Stimulated activated CD4-positive, alpha-beta T cell treated with anti-CD3 and anti-CD28 coated beads, Interleukin-4, amount 100 ng/mL, for 48 hours (primary cell): ENCODE measurements around the gene PSMB5.

Experiments used
- DNase-seq, 2 donors: peaks; one replicate each; pipeline ENCODE4 v3.0.0-alpha.2; 2020; ENCODE audit warnings: low read depth in 2 of 2

The PSMB5 gene

DNA sequence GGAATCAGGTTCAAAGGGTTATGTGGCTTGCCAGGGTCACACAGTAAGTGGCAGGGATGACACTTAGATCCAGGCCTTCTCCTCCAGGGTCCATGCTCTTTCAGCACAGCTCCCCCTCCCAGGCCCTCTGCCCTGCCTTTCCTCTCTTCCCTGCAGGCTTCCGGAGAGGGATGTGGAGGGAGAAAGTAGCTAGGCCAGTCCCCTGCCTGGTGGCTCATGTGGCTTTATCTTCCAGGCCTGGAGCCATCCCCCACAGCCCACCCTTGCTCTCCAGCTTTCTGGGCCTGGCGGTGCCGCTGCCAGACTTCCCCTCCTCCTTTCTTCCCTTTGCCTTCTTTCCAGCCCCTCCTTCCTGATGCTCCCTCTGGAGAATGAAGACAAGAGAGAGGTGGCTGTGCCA, 9.1 kb upstream of the PSMB5 start:
- DNase-seq: no peak

GRCh38 chr14:23043145-23043544, 8.4 kb upstream of the PSMB5 start:
- no peak for DNase-seq

DNA sequence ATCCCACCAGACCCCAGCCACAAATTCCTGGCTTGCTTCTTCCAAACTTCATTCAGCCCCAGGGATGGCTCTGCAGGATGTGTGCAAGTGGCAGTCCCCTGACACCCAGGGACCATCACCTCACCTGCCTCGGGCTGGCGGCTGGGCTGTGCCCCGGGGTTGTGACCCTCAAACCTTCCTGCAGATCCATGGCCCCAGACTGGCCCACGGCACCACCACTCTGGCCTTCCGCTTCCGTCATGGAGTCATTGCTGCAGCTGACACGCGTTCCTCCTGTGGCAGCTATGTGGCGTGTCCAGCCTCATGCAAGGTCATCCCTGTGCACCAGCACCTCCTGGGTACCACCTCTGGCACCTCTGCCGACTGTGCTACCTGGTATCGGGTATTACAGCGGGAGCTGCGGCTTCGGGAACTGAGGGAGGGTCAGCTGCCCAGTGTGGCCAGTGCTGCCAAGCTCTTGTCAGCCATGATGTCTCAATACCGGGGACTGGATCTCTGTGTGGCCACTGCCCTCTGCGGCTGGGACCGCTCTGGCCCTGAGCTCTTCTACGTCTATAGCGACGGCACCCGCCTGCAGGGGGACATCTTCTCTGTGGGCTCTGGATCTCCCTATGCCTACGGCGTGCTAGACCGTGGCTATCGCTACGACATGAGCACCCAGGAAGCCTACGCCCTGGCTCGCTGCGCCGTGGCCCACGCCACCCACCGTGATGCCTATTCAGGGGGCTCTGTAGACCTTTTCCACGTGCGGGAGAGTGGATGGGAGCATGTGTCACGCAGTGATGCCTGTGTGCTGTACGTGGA, 7.7 kb upstream of the PSMB5 start, which contains the start of gene PSMB11:
TSS of gene PSMB11 (plus strand) at position 51 of the 804 bp plus-strand sequence. CDS start at position 65, 14 bp downstream.
- DNase-seq: no peak

- DNase-seq: no peak
These were observed 7.0 kb upstream of the PSMB5 start for GRCh38 chr14:23041729-23042128.

- DNase-seq: no peak
These were observed 5.4 kb upstream of the PSMB5 start for GRCh38 chr14:23040100-23040499.

- no peak for DNase-seq
These were observed 824 bp upstream of the PSMB5 start for GRCh38 chr14:23035303-23036144.

DNA sequence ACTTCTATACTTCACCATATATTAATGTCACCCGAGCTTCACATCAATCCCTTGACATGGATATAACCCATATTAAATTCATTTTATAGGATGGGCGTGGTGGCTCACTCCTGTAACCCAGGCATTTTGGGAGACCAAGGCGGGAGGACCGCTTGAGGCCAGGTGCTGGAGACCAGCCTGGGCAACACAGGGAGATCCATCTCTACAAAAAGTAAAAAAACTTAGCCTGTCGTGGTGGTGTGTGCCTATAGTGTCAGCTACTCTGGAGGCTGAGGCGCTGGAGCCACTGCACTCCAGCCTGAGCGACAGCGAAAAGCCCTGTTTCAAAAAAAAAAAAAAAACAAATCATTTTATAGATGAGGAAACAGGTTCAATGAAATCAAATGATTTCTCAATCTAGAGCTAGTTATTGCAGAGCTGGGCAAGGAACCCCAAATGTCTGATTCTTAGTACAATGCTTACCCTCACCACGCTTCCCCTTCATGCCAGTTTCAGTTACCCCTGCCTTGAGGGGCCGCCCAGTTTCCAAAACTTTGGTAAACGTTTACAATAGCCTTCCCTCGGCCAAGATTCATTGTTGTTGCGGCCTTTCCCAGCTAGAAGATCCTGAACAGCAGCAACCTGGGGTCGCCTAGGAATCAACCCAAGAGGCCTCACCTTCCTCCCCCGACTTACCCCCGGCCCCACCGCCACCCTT, 751 bp downstream of the PSMB5 start:
- DNase-seq: no peak

DNA sequence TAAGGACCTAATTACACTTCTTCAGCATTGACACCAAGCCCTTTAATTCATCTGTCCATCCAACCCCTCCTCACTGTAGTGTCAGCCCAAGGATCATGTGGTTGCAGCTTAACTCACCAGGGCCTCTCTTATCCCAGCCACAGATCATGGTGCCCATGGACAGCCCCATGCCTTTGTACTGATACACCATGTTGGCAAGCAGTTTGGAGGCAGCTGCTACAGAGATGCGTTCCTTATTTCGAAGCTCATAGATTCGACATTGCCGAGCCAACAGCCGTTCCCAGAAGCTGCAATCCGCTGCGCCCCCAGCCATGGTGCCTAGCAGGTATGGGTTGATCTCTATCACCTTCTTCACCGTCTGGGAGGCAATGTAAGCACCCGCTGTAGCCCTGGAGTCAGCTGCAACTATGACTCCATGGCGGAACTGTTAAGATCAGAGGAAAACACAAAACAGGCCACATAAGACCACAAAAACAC, 1.4 kb downstream of the PSMB5 start:
- no peak for DNase-seq

DNA sequence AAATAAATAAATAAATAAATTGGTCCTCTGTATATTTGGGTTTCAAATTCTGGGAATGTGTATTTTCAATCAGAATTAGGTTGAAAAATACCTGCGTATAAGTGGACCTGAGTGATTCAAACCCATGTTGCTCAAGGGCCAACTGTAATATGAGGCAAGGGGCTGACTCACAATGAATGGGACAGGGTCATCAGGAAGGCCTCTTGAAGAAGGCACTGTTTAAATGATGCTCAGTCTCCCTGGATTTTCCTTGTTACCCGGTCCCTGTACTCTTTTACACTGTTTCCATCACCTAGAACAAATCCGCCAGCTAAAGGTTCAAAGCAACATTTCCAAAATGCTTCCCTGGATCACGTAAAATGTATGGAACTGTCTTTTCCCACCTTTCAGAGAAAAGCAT, 3.8 kb downstream of the PSMB5 start:
- no peak for DNase-seq

- no peak for DNase-seq
These were observed 5.9 kb downstream of the PSMB5 start for GRCh38 chr14:23028799-23029198.

- DNase-seq: no peak
These were observed 9.4 kb downstream of the PSMB5 start for GRCh38 chr14:23025151-23025814.

DNA sequence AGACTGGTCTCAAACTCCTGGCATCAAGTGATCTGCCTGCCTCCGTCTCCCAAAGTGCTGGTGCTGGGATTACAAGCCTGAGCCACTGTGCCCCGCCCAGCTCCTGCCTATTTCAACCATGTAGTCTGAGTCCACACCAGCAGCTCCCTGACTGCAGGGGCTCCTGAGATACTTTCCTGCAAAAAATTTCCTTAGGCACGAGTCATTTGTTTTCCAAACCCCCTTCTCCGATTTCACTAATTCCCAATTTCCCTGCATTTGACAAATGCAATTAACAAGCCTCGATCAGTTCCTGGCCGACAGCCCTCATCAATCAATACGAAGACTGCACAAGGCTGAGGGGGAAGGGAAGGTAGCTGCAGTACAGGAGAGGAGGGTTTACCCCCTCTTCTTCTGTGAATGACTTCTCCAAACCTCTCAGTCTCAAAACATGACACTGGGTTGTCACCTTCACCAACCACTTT, 10.1 kb downstream of the PSMB5 start:
- DNase-seq: no peak

DNA sequence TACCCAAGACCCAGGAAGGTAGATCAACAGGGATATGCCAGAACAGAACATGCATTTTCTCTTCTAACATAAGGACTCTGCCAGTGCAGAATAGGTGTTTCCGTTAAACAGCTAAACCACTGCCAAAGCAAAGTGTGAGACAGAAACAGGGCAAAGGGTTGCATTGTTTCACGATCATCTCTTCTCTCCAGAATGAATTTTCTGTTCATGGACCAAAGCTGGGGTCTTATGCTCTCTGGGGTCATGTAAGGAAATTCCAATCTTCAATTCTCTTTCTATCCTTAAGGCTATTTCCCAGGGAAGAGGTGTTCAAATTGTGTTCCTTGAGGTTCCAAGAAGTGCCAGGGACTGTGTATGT, 10.9 kb downstream of the PSMB5 start:
- DNase-seq: no peak

- DNase-seq: no peak
These were observed 11.5 kb downstream of the PSMB5 start for GRCh38 chr14:23023022-23023794.

DNA sequence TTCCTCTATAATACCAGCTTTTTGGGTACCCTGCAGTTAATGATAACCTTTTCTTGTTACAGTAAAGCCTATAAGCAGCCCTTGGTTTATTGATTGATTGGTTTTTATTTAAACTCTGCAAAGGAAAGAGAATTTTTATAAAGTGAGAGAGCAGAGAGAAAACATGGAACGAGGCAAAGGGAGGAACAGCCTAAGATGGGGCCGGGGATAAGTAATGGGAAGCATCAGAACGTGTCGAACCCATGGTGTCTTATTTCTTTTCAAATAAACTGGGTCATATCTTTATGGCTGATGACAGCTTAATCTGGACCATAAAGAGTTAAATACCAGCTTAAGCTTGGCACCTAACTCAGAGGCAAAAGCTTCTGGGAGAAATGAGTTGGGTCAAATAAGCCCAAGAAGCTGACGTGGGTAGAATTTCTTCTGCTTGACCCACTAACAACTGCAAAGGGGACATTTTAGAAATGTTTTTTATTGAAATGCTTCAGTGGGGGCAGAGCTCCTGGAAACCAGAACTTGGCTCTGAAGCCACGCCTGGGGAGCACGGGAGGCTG, 12.7 kb downstream of the PSMB5 start:
- DNase-seq: no peak

- no peak for DNase-seq
These were observed 13.3 kb downstream of the PSMB5 start for GRCh38 chr14:23021434-23021833.

GRCh38 chr14:23020143-23021128, 14.3 kb downstream of the PSMB5 start:
- no peak for DNase-seq

GRCh38 chr14:23018107-23018506, 16.6 kb downstream of the PSMB5 start:
- no peak for DNase-seq

- DNase-seq: no peak
These were observed 17.6 kb downstream of the PSMB5 start for GRCh38 chr14:23017091-23017490.
